GM12878 (cell line): ENCODE measurements around the gene GPAT3. TPM values are rescaled to one million over a fixed set of nuclear protein-coding genes. Genes with fewer than 3 reads are reported as not detected.

ENCODE experiments used
- ATAC-seq: fragments of 200-7000 bp; cut with Tn5 transposase; 3 replicates; pipeline ENCODE4 v1.9.1; 2020; ENCODE audit warnings: mild to moderate bottlenecking, moderate library complexity
- BruUV-seq: library from RNA; stranded (reverse); fragments of 400-500 nt; replicated peaks from 2 replicates; lab custom pipeline; 2021; lab: Mats Ljungman, UMichigan
- CTCF ChIA-PET: fragments of 300-600 bp; sonication (Branson Sonifier 250); formaldehyde crosslinking; extraction: SDS; loops from one replicate; lab custom pipeline; 2021; ENCODE audit warnings: inconsistent platforms; lab: Yijun Ruan, JAX
- POLR2A ChIA-PET: fragments of 350-600 bp; formaldehyde crosslinking; extraction: SDS; loops from one replicate; lab custom pipeline; 2021; ENCODE audit warnings: inconsistent platforms; lab: Charles Lee
- RAD21 ChIA-PET: fragments of 300-600 bp; sonication (Branson Sonifier 250); formaldehyde crosslinking; loops from one replicate; lab custom pipeline; 2023; ENCODE audit warnings: antibody characterized with exemption; ENCODE audit not compliant: unreplicated experiment; lab: Charles Lee
- SMC1A ChIA-PET: fragments of 300-600 bp; sonication (Branson Sonifier 250); formaldehyde crosslinking; loops from one replicate; lab custom pipeline; 2023; ENCODE audit not compliant: unreplicated experiment, uncharacterized antibody; lab: Charles Lee
- DNase-seq: peaks from one replicate; pipeline ENCODE4 v3.0.0-alpha.2; 2011; ENCODE audit warnings: low read depth, low spot score
- FAIRE-seq: peaks from 3 replicates; lab custom pipeline; 2011; peaks lifted over from hg19 to GRCh38; lab: Jason Lieb, UNC
- H2AFZ ChIP-seq: 2 replicates; pipeline ENCODE4 v1.6.0; 2011; ENCODE audit warnings: low read depth, low read length, control low read depth; ENCODE audit not compliant: control insufficient read depth
- H3K27ac ChIP-seq: 2 replicates; pipeline ENCODE4 v1.5.1; 2011; ENCODE audit warnings: control low read depth; ENCODE audit not compliant: control insufficient read depth, insufficient read depth
- H3K27me3 ChIP-seq, 2 experiments: replicated peaks in 1 of 2; 2 replicates each; pipeline versions ENCODE4 v1.6.0 to v1.6.1; 2011; ENCODE audit warnings: low read length in 1 of 2; ENCODE audit not compliant: control insufficient read depth in 2 of 2, insufficient read depth in 2 of 2
- H3K36me3 ChIP-seq, 2 experiments: 2 replicates each; pipeline ENCODE4 v1.5.1; 2011; ENCODE audit warnings: low read length in 1 of 2; ENCODE audit not compliant: control insufficient read depth in 2 of 2, insufficient read depth in 2 of 2
- H3K4me1 ChIP-seq: 2 replicates; pipeline ENCODE4 v1.6.1; 2011; ENCODE audit warnings: mild to moderate bottlenecking, low read length, moderate library complexity, mixed read lengths; ENCODE audit not compliant: control insufficient read depth, insufficient read depth
- H3K4me2 ChIP-seq: 2 replicates; pipeline ENCODE4 v1.6.0; 2011; ENCODE audit warnings: control low read depth; ENCODE audit not compliant: control insufficient read depth, insufficient read depth
- H3K4me3 ChIP-seq: fragments of 200-600 bp; sonication (generic); 2 replicates; pipeline ENCODE4 v1.5.1; 2016
- H3K79me2 ChIP-seq: 2 replicates; pipeline ENCODE4 v1.6.0; 2011; ENCODE audit warnings: low read length; ENCODE audit not compliant: control insufficient read depth, insufficient read depth
- H3K9ac ChIP-seq: 2 replicates; pipeline ENCODE4 v1.8.0; 2011; ENCODE audit warnings: low read length, control low read depth, mixed read lengths; ENCODE audit not compliant: control insufficient read depth, insufficient read depth
- H3K9me3 ChIP-seq: replicated peaks from 3 replicates; pipeline ENCODE4 v1.5.1; 2011; ENCODE audit warnings: mild to moderate bottlenecking, low read length; ENCODE audit not compliant: control insufficient read depth, insufficient read depth
- H4K20me1 ChIP-seq: 2 replicates; pipeline ENCODE4 v1.6.0; 2011; ENCODE audit not compliant: control insufficient read depth, insufficient read depth
- ATF7 ChIP-seq: fragments of 450-650 bp; IDR thresholded peaks from 2 replicates; pipeline ENCODE4 v1.6.1; 2016; ENCODE audit warnings: low read depth, mild to moderate bottlenecking
- CBFB ChIP-seq: IDR thresholded peaks from 2 replicates; pipeline ENCODE4 v1.6.1; 2016; ENCODE audit warnings: antibody characterized with exemption, low read depth
- CREM ChIP-seq: IDR thresholded peaks from 2 replicates; pipeline ENCODE4 v1.6.1; 2014; ENCODE audit warnings: antibody characterized with exemption, low read depth
- EED ChIP-seq: sonication (generic); IDR thresholded peaks from 2 replicates; pipeline ENCODE4 v1.6.1; 2016; ENCODE audit warnings: antibody characterized with exemption, low read depth
- ETV6 ChIP-seq, 2 experiments: fragments of 450-650 bp in 1 of 2; IDR thresholded peaks in 1 of 2; conservative IDR thresholded peaks in 1 of 2; 2 replicates each; pipeline ENCODE4 v1.6.1; 2014; ENCODE audit warnings: antibody characterized with exemption in 1 of 2, borderline replicate concordance in 1 of 2, low read depth in 1 of 2, mild to moderate bottlenecking in 1 of 2, moderate library complexity in 1 of 2
- HDAC2 ChIP-seq: fragments of 200-600 bp; sonication (generic); IDR thresholded peaks from 2 replicates; pipeline ENCODE4 v1.6.1; 2017
- HDGF ChIP-seq: fragments of 450-650 bp; IDR thresholded peaks from 2 replicates; pipeline ENCODE4 v1.6.1; 2016; ENCODE audit warnings: antibody characterized with exemption
- IRF5 ChIP-seq: fragments of 450-650 bp; IDR thresholded peaks from 2 replicates; pipeline ENCODE4 v1.6.1; 2017; ENCODE audit warnings: borderline replicate concordance
- MYB ChIP-seq: fragments of 150-350 bp; IDR thresholded peaks from 2 replicates; pipeline ENCODE4 v1.6.1; 2014; ENCODE audit warnings: mild to moderate bottlenecking, low read depth, low read length, borderline replicate concordance
- NR2F1 ChIP-seq: fragments of 450-650 bp; conservative IDR thresholded peaks from 2 replicates; pipeline ENCODE4 v1.6.1; 2017; ENCODE audit warnings: mild to moderate bottlenecking
- PAX8 ChIP-seq: fragments of 450-650 bp; IDR thresholded peaks from 2 replicates; pipeline ENCODE4 v1.6.1; 2017; ENCODE audit warnings: mild to moderate bottlenecking, moderate library complexity
- SIN3A ChIP-seq: IDR thresholded peaks from 2 replicates; pipeline ENCODE4 v1.6.1; 2012; ENCODE audit warnings: low read depth, low read length, improper control_type of control experiment
- SREBF2 ChIP-seq: IDR thresholded peaks from 2 replicates; pipeline ENCODE4 v1.6.1; 2012; ENCODE audit warnings: mild to moderate bottlenecking, low read length
- STAT3 ChIP-seq: IDR thresholded peaks from 2 replicates; pipeline ENCODE4 v1.6.1; 2011; ENCODE audit warnings: low read depth, low read length, improper control_type of control experiment
- WRNIP1 ChIP-seq: IDR thresholded peaks from 2 replicates; pipeline ENCODE4 v1.6.1; 2011; ENCODE audit warnings: low read depth, low read length, improper control_type of control experiment, borderline replicate concordance
- YY1 ChIP-seq: IDR thresholded peaks from 2 replicates; pipeline ENCODE4 v1.6.1; 2011; ENCODE audit warnings: low read depth, mild to moderate bottlenecking, low read length
- ZNF384 ChIP-seq: IDR thresholded peaks from 2 replicates; pipeline ENCODE4 v1.6.1; 2012; ENCODE audit warnings: low read depth, mild to moderate bottlenecking, low read length, improper control_type of control experiment, borderline replicate concordance
- WGBS: methylation state at CpG from one replicate; pipeline ENCODE4 v1.1.6; 2016; ENCODE audit warnings: low lambda C conversion rate; ENCODE audit not compliant: insufficient replicate concordance, insufficient coverage; ENCODE audit errors: missing lambda C conversion rate; 5-methylcytosine and 5-hydroxymethylcytosine counted together
- in situ Hi-C: fragments of 300-500 bp; cut with MboI; formaldehyde crosslinking; loops from 9 replicates; pipeline ENCODE4 v1.14.3; 2018; ENCODE audit warnings: mixed read lengths
- intact Hi-C: fragments of 100-400 bp; cut with micrococcal nuclease; formaldehyde crosslinking; loops from one replicate; pipeline ENCODE4 v1.14.2; 2022; ENCODE audit not compliant: unreplicated experiment
- polyA plus RNA-seq, 11 experiments: library from polyadenylated mRNA; depleted of rRNA in 4 of 11; unstranded in 6 of 11; stranded (reverse) in 5 of 11; fragments of >200 nt; fragmentation: Nextera tagmentation in 4 of 11; fragmentation: Illumina TruSeq in 1 of 11; extraction: Ambion mirVana in 4 of 11; extraction: Trizol in 1 of 11; gene quantifications; 1 replicate in 1 of 11; 2 replicates in 10 of 11; pipeline versions ENCODE4 v1.2.1 to v1.2.3, GENCODE V29; 2011 to 2016; ENCODE audit warnings: inconsistent platforms in 2 of 11, missing spikeins in 2 of 11, low read depth in 1 of 11
- total RNA-seq, 4 experiments: library from RNA; depleted of rRNA in 3 of 4; stranded (reverse); fragments of >200 nt in 3 of 4; fragmentation: Illumina TruSeq in 1 of 4; extraction: Trizol in 1 of 4; gene quantifications; 2 replicates each; pipeline versions ENCODE4 v1.2.1 to v1.2.3, GENCODE V29; 2013 to 2021
- TF ChIP-seq, protein P1 (sequence below): fragments of 450-650 bp; IDR thresholded peaks from 2 replicates; pipeline ENCODE4 v1.6.1; 2016; ENCODE audit warnings: mild to moderate bottlenecking, moderate library complexity, borderline replicate concordance
- TF ChIP-seq, protein P2 (sequence below): fragments of 450-650 bp; IDR thresholded peaks from 2 replicates; pipeline ENCODE4 v1.6.1; 2017; ENCODE audit warnings: mild to moderate bottlenecking

The GPAT3 gene
- total and polyA plus RNA-seq, 10 of the 15 experiments (the other 5 are each of a cell fraction or from before 2014, with no cell fraction given): 0.26 to 1.1 (median 0.52) TPM

GRCh38 chr4:83626245-83626836 is 90.4 kb downstream of the GPAT3 start:
- Histone ChIP-seq H3K9me3 (no peaks in the 10 kb centered on the region; the same call in 2 of the 3 replicates), H3K4me1 (no peaks in the 10 kb centered on the region), H3K27ac (no peak overlapping the region), H3K36me3 (no peaks in the 10 kb centered on the region), H3K27me3 (no peaks in the 10 kb centered on the region), H3K79me2 (no peaks in the 10 kb centered on the region), H2AFZ (no peak overlapping the region), H3K4me3 (no peak overlapping the region), H3K4me2 (no peak overlapping the region), H4K20me1 (no peaks in the 10 kb centered on the region), H3K9ac (no peak overlapping the region)
- TF ChIP-seq STAT3 (no peak), ZNF384 (no peak), HDGF (no peak), CBFB (no peak), NR2F1 (no peak), HDAC2 (no peak), WRNIP1 (no peak), PAX8 (no peak), EED (no peak), IRF5 (no peak), ATF7 (no peak), ETV6 (conservative IDR thresholded peaks at IDR 0.05 in 1 of 2, IDR thresholded peaks at IDR 0.05 in 1 of 2; ENCODE audit: borderline replicate concordance in 1 of 2, low read depth in 1 of 2) (no peak), SIN3A (no peak), SREBF2 (no peak), YY1 (no peak), CREM (no peak), MYB (no peak)
- TF ChIP-seq, protein P1, sequence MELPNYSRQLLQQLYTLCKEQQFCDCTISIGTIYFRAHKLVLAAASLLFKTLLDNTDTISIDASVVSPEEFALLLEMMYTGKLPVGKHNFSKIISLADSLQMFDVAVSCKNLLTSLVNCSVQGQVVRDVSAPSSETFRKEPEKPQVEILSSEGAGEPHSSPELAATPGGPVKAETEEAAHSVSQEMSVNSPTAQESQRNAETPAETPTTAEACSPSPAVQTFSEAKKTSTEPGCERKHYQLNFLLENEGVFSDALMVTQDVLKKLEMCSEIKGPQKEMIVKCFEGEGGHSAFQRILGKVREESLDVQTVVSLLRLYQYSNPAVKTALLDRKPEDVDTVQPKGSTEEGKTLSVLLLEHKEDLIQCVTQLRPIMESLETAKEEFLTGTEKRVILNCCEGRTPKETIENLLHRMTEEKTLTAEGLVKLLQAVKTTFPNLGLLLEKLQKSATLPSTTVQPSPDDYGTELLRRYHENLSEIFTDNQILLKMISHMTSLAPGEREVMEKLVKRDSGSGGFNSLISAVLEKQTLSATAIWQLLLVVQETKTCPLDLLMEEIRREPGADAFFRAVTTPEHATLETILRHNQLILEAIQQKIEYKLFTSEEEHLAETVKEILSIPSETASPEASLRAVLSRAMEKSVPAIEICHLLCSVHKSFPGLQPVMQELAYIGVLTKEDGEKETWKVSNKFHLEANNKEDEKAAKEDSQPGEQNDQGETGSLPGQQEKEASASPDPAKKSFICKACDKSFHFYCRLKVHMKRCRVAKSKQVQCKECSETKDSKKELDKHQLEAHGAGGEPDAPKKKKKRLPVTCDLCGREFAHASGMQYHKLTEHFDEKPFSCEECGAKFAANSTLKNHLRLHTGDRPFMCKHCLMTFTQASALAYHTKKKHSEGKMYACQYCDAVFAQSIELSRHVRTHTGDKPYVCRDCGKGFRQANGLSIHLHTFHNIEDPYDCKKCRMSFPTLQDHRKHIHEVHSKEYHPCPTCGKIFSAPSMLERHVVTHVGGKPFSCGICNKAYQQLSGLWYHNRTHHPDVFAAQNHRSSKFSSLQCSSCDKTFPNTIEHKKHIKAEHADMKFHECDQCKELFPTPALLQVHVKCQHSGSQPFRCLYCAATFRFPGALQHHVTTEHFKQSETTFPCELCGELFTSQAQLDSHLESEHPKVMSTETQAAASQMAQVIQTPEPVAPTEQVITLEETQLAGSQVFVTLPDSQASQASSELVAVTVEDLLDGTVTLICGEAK: no peak
- TF ChIP-seq, protein P2, sequence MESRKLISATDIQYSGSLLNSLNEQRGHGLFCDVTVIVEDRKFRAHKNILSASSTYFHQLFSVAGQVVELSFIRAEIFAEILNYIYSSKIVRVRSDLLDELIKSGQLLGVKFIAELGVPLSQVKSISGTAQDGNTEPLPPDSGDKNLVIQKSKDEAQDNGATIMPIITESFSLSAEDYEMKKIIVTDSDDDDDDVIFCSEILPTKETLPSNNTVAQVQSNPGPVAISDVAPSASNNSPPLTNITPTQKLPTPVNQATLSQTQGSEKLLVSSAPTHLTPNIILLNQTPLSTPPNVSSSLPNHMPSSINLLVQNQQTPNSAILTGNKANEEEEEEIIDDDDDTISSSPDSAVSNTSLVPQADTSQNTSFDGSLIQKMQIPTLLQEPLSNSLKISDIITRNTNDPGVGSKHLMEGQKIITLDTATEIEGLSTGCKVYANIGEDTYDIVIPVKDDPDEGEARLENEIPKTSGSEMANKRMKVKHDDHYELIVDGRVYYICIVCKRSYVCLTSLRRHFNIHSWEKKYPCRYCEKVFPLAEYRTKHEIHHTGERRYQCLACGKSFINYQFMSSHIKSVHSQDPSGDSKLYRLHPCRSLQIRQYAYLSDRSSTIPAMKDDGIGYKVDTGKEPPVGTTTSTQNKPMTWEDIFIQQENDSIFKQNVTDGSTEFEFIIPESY: no peak
- FAIRE-seq: no peak
- no peak for DNase-seq
- RAD21 ChIA-PET: no interaction called here
- intact Hi-C loops: no loop called here
- SMC1A ChIA-PET: no interaction called here
- 68% methylated on average over 11 of the region's 11 CpGs for WGBS
- ATAC-seq: no peak
- no TSS peak for BruUV-seq
- POLR2A ChIA-PET: no interaction called here
- in situ Hi-C loops: loop anchor here (25.0 kb wide), 1 partner anchor 564 kb away; no protein-coding TSS in a partner anchor
- CTCF ChIA-PET: no interaction called here
